AG10803 (cell line): ENCODE data around the gene SIRT7.

ENCODE experiments used
- DNase-seq: peaks from one replicate; pipeline ENCODE4 v3.0.0; 2010; ENCODE audit warnings: low read depth
- H3K4me3 ChIP-seq: 2 replicates; pipeline ENCODE4 v1.5.1; 2011; ENCODE audit warnings: mild to moderate bottlenecking, low read length, control low read depth
- TF ChIP-seq, protein P1 (sequence below): conservative IDR thresholded peaks from 2 replicates; pipeline ENCODE4 v1.5.1; 2011; ENCODE audit warnings: mild to moderate bottlenecking, low read length, control low read depth, inconsistent platforms

Gene SIRT7

DNA sequence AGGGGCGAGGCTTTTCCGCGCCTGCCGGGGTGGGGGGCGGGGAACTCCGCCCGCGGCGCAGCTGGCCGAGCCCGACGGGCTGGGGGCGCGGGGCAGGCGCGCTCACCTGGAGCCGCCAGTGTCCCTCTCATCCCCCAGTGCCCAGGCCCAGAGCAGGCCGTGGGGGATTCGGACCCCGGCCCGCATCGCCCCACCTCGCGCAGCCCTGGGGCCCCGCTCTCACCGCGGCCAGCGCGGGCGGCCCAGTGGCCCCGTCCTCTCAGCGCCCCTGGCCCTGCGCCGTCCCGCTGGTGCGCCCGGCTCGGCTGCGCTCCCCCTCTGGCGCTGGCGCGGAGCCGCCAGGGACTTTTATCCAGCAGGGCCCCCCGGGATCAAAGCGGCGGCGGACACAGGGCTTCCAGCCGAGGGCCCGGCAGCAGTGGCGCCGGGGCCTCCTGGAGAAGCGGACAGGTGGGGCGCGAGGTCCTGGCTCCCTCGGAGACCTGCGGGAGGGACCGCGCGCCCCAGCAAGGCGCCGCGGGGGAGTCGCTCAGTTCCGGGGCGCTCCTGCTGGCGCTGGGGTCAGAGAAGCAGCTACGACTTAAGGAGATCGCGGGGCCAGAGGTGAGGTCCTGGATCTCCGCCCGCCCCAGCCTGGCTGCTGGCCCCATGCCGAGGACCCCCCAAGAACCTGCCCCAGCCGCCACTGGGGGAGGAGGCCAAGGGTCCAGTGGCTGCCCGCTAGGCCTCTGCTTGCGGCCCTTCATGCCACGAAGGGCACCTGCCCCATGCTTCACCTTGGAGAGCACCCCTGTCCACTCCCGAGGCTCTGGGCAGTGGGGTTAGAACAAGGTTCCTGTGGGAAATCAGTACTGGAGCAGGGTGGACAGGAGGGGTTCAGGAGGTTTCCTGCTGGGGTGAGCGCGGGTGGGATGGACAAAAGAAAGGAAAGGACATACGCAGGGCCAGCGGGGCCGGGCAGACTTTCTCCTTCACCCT is 43.8 kb upstream of the SIRT7 start:
- DNase-seq = no peak
- no peak overlapping the region for H3K4me3 ChIP-seq
- TF ChIP-seq, protein P1, sequence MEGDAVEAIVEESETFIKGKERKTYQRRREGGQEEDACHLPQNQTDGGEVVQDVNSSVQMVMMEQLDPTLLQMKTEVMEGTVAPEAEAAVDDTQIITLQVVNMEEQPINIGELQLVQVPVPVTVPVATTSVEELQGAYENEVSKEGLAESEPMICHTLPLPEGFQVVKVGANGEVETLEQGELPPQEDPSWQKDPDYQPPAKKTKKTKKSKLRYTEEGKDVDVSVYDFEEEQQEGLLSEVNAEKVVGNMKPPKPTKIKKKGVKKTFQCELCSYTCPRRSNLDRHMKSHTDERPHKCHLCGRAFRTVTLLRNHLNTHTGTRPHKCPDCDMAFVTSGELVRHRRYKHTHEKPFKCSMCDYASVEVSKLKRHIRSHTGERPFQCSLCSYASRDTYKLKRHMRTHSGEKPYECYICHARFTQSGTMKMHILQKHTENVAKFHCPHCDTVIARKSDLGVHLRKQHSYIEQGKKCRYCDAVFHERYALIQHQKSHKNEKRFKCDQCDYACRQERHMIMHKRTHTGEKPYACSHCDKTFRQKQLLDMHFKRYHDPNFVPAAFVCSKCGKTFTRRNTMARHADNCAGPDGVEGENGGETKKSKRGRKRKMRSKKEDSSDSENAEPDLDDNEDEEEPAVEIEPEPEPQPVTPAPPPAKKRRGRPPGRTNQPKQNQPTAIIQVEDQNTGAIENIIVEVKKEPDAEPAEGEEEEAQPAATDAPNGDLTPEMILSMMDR = no peak

DNA sequence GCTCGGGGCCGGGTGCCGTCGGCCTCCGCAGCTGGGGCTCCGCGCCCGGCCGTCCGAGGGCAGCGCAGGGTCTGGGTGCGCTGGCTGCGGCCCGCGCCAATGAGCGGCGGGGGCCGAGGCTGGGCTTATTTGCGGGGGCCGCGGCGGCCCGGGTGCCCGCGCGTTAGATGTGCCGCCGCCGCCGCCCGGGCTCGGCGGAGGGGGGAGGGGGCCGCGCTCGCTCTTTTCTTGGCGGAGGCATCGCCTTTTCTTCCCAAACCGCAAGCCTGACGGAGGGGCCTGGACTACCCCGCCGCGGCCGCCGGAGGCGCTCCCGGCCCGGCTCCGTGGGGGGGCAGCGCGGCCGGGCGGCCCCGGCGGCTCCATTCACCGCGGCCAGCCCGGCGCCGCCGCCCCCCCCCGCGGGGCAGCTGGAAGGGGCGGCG is 43.1 kb upstream of the SIRT7 start, which contains the start of gene NOTUM:
TSS of gene NOTUM (minus strand) at position 101 of the 425 bp plus-strand sequence. CDS start 278 bp downstream, outside the sequence.
- H3K4me3 ChIP-seq = no peak within 1 kb of the TSS
- DNase-seq = peak; percentile 26
- TF ChIP-seq, protein P1 = 0 out of 2 replicates have a peak, but pooled peaks have one; percentile 10

DNA sequence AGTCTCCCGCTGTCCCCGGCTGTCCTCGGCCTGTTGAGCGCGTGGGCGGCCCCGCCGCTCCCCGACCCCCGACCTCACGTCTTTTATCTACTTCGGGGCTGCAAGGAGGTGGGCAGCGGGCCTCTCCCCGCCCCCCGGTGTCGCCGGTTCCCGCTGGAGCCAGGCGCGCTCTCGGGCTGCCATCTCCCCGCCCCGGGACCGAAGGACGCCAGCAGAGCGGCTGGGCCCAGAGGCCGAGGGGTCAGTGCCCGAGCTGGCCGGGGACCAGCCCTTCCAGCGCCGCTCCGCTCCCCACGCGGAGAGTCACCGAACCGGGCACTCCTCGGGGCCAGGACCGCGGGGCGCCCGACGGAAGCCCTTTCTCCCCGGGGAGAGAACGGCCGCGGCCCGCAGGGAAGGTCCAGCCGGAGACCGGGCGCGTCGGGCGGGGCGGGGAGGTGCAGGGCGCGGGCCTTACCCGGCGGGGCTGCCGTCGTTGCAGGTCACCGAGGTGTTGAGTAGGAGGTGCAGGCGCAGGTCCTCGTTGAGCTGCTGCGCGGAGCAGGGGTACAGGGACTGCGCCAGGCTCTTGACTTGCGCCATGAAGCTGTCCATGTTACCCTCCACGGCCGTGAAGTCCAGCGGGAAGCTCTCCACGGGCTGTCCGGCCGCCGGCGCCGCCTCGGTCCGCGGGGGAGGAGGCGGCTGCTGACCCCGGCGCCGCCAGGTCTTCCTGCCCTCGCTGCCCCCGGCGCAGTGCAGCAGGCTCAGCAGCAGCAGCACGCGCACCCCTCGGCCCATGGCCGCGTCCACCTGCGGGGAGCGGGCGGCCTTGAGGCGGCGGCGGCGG is 42.4 kb upstream of the SIRT7 start:
- TF ChIP-seq, protein P1 = no peak
- no peak overlapping the region for H3K4me3 ChIP-seq
- DNase-seq = no peak

DNA sequence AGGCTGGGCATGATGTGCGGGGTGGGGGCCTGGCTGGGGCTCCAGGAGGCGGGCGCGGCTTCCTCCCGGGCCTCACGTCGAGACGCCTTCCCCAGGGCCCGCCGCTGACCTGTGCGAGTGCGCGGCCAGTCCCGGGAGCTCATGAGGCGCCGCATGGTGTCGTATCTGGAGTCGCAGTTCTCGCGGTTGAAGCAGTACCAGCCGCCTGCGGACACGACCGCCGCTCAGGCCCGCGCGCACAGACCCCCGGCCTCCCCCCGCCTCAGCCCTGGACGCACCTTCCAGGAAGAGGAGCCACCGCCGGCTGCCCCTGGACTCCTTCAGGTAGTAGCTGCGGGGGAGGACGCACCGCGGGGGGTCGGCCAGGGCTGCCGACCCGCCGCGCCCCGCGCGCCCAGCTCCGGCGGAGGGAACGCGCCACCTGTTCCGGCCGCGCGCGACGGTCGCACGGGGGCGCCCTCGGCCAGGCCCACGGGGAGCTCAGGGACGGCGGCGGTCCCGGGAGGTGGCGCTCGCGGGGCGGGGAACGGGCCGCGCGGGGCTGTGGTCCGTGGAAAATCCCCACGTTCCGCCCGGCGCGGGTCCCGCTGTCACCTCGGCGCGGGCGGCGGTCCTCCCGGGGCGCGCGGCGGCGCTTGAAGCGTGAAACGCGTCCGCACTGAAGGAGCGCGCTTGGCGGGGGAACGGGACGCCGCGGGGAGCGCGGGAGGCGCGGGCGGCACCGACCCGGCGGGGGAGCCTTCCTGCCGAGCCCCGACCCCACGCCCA is 41.6 kb upstream of the SIRT7 start:
- TF ChIP-seq, protein P1 = peak; percentile 40
- no peak overlapping the region for H3K4me3 ChIP-seq

DNA sequence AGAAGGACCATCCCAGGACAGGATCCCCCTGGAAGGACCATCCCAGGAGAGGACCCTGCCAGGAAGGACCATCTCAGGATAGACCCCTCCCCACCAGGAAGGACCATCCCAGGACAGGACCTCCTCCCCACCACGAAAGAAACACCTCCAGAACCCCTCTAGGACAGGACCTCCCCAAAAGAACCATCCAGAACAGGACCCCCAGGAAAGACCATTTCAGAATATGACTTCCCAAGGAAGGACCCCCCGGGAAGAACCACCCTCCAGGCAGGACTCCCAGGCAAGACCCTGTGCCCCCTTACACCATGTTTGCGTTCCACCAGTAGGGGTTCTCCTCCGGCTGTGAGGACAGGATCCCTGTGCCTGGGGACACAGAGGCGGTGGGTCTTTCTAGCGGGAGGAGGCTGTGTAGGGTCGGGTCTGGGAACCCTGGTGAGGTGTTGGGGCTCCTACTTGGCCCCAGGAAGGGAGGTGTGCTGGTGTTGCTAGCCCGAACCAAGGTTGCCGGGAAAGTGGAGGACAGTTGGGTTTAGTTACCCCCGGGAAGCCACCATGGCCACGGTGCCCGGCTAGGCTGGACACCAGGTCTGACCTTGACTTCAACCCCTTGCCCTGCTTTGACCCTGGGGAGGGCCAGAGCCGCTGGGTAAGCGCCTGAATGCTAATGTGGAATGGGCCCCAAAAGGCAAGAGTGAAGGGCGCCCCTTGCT is 40.8 kb upstream of the SIRT7 start:
- TF ChIP-seq, protein P1 = no peak
- no peak for DNase-seq
- no peak overlapping the region for H3K4me3 ChIP-seq

More for the DNA sequence above, 41.6 kb upstream of the SIRT7 start:
- peak; percentile 35 for DNase-seq

DNA sequence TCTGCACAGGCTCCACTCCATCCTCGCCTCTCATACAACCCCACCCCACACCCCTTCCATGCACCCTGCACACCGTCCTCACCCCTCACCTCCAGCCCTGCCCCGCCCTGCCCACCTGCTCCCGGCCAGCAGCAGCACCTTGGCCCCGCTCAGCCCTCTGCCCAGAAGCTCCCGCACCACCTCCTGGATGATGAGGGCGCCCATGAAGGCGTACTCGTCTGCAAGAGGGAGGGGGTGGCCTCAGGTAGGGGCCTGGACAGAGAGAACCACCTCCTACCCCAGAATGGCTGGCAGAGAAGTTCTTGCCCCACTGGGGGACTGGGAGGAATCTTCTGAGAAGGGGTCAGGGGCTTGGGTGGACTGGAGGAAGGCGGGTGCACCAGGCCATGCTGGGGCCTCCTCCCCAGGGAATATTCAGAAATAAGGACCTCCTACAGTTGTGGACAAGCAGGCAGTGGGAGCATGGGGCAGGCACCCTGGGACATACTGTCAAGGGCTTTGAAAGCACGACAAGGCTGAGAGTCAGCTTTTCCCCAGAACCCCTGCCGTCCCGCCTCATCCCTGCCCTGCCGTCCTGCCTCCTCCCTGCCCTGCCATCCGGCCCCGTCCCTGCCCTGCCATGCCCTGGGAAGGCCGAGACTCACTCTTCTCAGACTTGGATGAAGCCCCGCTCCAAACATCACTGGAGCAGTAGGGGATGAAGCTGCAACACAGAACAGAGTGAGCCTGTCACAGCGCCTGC is 39.9 kb upstream of the SIRT7 start:
- DNase-seq = no peak
- no peak overlapping the region for H3K4me3 ChIP-seq
- TF ChIP-seq, protein P1 = no peak
